HepG2 (cell line): Measurements from ENCODE around the gene ASH1L. TPM values are rescaled to one million over a fixed set of nuclear protein-coding genes. Genes with fewer than 3 reads are reported as not detected.

ENCODE experiments used
- CREM ChIP-seq, 2 experiments: sonication (generic) in 1 of 2; formaldehyde crosslinking in 1 of 2; IDR thresholded peaks; 2 replicates each; pipeline versions ENCODE4 v1.4.0 to v1.6.1; 2016 to 2020; ENCODE audit warnings: antibody characterized with exemption in 1 of 2, mild to moderate bottlenecking in 1 of 2, missing genetic modification reagents in 1 of 2
- ERF ChIP-seq: IDR thresholded peaks from 2 replicates; pipeline ENCODE4 v1.6.1; 2018; ENCODE audit warnings: missing biosample characterization, missing genetic modification reagents
- MBD4 ChIP-seq: IDR thresholded peaks from 2 replicates; pipeline ENCODE4 v1.6.1; 2012; ENCODE audit warnings: low read length, inconsistent platforms, borderline replicate concordance
- TAF1 ChIP-seq: sonication (generic); formaldehyde crosslinking; IDR thresholded peaks from 2 replicates; pipeline ENCODE4 v1.4.0; 2020; ENCODE audit warnings: missing genetic modification reagents
- ZMAT3 ChIP-seq: sonication (generic); formaldehyde crosslinking; conservative IDR thresholded peaks from 2 replicates; pipeline ENCODE4 v1.7.0; 2021; ENCODE audit warnings: missing genetic modification reagents
- ZNF10 ChIP-seq: sonication (generic); formaldehyde crosslinking; IDR thresholded peaks from 2 replicates; pipeline ENCODE4 v1.4.0; 2020; ENCODE audit warnings: mild to moderate bottlenecking, low read depth, missing genetic modification reagents, borderline replicate concordance
- ZNF12 ChIP-seq: sonication (generic); formaldehyde crosslinking; IDR thresholded peaks from 2 replicates; pipeline ENCODE4 v1.5.0; 2020; ENCODE audit warnings: missing genetic modification reagents
- ZNF274 ChIP-seq: sonication (generic); formaldehyde crosslinking; IDR thresholded peaks from 2 replicates; pipeline ENCODE4 v1.5.1; 2020; ENCODE audit warnings: mild to moderate bottlenecking, missing genetic modification reagents
- ZNF317 ChIP-seq: sonication (generic); formaldehyde crosslinking; IDR thresholded peaks from 2 replicates; pipeline ENCODE4 v1.5.0; 2020; ENCODE audit warnings: mild to moderate bottlenecking, missing genetic modification reagents
- ZNF788 ChIP-seq: sonication (generic); formaldehyde crosslinking; IDR thresholded peaks from 2 replicates; pipeline ENCODE4 v1.5.0; 2020; ENCODE audit warnings: mild to moderate bottlenecking, missing genetic modification reagents, borderline replicate concordance
- ZNF891 ChIP-seq: sonication (generic); formaldehyde crosslinking; IDR thresholded peaks from 2 replicates; pipeline ENCODE4 v1.5.0; 2020; ENCODE audit warnings: mild to moderate bottlenecking, missing genetic modification reagents
- polyA plus RNA-seq, 8 experiments: library from polyadenylated mRNA; depleted of rRNA in 3 of 8; stranded (reverse) in 7 of 8; unstranded in 1 of 8; fragments of >200 nt; fragmentation: Illumina TruSeq in 4 of 8; extraction: Trizol in 4 of 8; gene quantifications; 2 replicates each; pipeline versions ENCODE4 v1.2.1 to v1.2.3, GENCODE V29; 2011 to 2016; ENCODE audit warnings: low read depth in 4 of 8, missing spikeins in 1 of 8, mixed read lengths in 1 of 8; ENCODE audit not compliant: insufficient read depth in 1 of 8
- total RNA-seq, 5 experiments: library from RNA; depleted of rRNA; stranded (reverse); fragments of >200 nt; fragmentation: Illumina TruSeq; extraction: Trizol; gene quantifications; 2 replicates each; pipeline ENCODE4 v1.2.3, GENCODE V29; 2016; ENCODE audit warnings: low read depth in 1 of 5
- TF ChIP-seq, protein P1 (sequence below): sonication (generic); formaldehyde crosslinking; IDR thresholded peaks from 2 replicates; pipeline ENCODE4 v1.4.0; 2020; ENCODE audit warnings: missing genetic modification reagents, borderline replicate concordance
- TF ChIP-seq, protein P2 (sequence below): sonication (generic); formaldehyde crosslinking; IDR thresholded peaks from 2 replicates; pipeline ENCODE4 v1.4.0; 2020; ENCODE audit warnings: missing genetic modification reagents, borderline replicate concordance
- TF ChIP-seq, protein P3 (sequence below): sonication (generic); IDR thresholded peaks from 2 replicates; pipeline ENCODE4 v1.6.1; 2016; ENCODE audit warnings: low read depth, borderline replicate concordance
- TF ChIP-seq, protein P4 (sequence below): sonication (generic); formaldehyde crosslinking; IDR thresholded peaks from 2 replicates; pipeline ENCODE4 v1.4.0; 2020; ENCODE audit warnings: missing genetic modification reagents
- TF ChIP-seq, protein P5 (sequence below): IDR thresholded peaks from 2 replicates; pipeline ENCODE4 v1.6.1; 2016; ENCODE audit warnings: missing genetic modification reagents, missing compliant biosample characterization
- TF ChIP-seq, protein P6 (sequence below): sonication (generic); formaldehyde crosslinking; IDR thresholded peaks from 2 replicates; pipeline ENCODE4 v1.5.1; 2020; ENCODE audit warnings: missing genetic modification reagents, mild to moderate bottlenecking, borderline replicate concordance
- TF ChIP-seq, protein P7 (sequence below): fragments of 450-650 bp; IDR thresholded peaks from 2 replicates; pipeline ENCODE4 v1.6.1; 2016
- TF ChIP-seq, protein P8 (sequence below): sonication (generic); formaldehyde crosslinking; IDR thresholded peaks from 2 replicates; pipeline ENCODE4 v1.5.0; 2020; ENCODE audit warnings: missing genetic modification reagents, mild to moderate bottlenecking, borderline replicate concordance

The ASH1L gene
- total and polyA plus RNA-seq, 2 of the 13 experiments (the other 11 are each of a cell fraction or from before 2014, with no cell fraction given) = 10.2 to 15.3 TPM

DNA sequence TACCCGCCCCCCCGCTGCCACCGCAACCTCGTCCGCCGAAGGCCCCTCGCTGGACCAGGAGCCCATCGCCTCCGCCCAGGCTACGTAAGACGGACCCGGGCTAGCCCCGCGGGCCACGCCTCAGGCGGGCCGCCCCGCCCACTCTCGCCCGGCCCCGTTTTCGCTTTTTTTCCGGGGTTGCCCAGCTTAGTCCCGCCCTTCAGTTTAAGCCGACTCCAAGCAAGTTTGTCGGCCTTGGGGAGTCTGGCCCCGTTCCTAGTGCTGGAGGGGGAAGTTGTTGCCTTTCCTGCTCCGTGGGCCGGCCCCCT, 238.9 kb downstream of the ASH1L start (continued):
- TF ChIP-seq ZNF891 (CRISPR knock-in tag) (no peak), ZNF274 (no peak), ZNF317 (CRISPR knock-in tag) (no peak), ZNF10 (CRISPR knock-in tag) (no peak), CREM (IDR thresholded peaks at IDR 0.05) (0 out of 2 replicates have a peak, but pooled peaks have one; percentile 19), CREM (CRISPR knock-in tag; IDR thresholded peaks at IDR 0.05) (no peak), ZNF12 (CRISPR knock-in tag) (no peak), ERF (CRISPR knock-in tag) (0 out of 2 replicates have a peak, but pooled peaks have one; percentile 13), ZMAT3 (0 out of 2 replicates have a peak, but pooled peaks have one; percentile 7), TAF1 (CRISPR knock-in tag) (no peak), ZNF788 (CRISPR knock-in tag) (no peak), MBD4 (no peak)
- TF ChIP-seq, protein P1, sequence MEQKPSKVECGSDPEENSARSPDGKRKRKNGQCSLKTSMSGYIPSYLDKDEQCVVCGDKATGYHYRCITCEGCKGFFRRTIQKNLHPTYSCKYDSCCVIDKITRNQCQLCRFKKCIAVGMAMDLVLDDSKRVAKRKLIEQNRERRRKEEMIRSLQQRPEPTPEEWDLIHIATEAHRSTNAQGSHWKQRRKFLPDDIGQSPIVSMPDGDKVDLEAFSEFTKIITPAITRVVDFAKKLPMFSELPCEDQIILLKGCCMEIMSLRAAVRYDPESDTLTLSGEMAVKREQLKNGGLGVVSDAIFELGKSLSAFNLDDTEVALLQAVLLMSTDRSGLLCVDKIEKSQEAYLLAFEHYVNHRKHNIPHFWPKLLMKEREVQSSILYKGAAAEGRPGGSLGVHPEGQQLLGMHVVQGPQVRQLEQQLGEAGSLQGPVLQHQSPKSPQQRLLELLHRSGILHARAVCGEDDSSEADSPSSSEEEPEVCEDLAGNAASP (CRISPR knock-in tag) = no peak
- TF ChIP-seq, protein P2, sequence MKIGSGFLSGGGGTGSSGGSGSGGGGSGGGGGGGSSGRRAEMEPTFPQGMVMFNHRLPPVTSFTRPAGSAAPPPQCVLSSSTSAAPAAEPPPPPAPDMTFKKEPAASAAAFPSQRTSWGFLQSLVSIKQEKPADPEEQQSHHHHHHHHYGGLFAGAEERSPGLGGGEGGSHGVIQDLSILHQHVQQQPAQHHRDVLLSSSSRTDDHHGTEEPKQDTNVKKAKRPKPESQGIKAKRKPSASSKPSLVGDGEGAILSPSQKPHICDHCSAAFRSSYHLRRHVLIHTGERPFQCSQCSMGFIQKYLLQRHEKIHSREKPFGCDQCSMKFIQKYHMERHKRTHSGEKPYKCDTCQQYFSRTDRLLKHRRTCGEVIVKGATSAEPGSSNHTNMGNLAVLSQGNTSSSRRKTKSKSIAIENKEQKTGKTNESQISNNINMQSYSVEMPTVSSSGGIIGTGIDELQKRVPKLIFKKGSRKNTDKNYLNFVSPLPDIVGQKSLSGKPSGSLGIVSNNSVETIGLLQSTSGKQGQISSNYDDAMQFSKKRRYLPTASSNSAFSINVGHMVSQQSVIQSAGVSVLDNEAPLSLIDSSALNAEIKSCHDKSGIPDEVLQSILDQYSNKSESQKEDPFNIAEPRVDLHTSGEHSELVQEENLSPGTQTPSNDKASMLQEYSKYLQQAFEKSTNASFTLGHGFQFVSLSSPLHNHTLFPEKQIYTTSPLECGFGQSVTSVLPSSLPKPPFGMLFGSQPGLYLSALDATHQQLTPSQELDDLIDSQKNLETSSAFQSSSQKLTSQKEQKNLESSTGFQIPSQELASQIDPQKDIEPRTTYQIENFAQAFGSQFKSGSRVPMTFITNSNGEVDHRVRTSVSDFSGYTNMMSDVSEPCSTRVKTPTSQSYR (CRISPR knock-in tag) = no peak
- TF ChIP-seq, protein P3, sequence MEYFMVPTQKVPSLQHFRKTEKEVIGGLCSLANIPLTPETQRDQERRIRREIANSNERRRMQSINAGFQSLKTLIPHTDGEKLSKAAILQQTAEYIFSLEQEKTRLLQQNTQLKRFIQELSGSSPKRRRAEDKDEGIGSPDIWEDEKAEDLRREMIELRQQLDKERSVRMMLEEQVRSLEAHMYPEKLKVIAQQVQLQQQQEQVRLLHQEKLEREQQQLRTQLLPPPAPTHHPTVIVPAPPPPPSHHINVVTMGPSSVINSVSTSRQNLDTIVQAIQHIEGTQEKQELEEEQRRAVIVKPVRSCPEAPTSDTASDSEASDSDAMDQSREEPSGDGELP = no peak
- TF ChIP-seq, protein P4, sequence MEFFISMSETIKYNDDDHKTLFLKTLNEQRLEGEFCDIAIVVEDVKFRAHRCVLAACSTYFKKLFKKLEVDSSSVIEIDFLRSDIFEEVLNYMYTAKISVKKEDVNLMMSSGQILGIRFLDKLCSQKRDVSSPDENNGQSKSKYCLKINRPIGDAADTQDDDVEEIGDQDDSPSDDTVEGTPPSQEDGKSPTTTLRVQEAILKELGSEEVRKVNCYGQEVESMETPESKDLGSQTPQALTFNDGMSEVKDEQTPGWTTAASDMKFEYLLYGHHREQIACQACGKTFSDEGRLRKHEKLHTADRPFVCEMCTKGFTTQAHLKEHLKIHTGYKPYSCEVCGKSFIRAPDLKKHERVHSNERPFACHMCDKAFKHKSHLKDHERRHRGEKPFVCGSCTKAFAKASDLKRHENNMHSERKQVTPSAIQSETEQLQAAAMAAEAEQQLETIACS (CRISPR knock-in tag) = no peak
- TF ChIP-seq, protein P5, sequence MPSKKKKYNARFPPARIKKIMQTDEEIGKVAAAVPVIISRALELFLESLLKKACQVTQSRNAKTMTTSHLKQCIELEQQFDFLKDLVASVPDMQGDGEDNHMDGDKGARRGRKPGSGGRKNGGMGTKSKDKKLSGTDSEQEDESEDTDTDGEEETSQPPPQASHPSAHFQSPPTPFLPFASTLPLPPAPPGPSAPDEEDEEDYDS (CRISPR knock-in tag) = 0 out of 2 replicates have a peak, but pooled peaks have one; percentile 6
- TF ChIP-seq, protein P6, sequence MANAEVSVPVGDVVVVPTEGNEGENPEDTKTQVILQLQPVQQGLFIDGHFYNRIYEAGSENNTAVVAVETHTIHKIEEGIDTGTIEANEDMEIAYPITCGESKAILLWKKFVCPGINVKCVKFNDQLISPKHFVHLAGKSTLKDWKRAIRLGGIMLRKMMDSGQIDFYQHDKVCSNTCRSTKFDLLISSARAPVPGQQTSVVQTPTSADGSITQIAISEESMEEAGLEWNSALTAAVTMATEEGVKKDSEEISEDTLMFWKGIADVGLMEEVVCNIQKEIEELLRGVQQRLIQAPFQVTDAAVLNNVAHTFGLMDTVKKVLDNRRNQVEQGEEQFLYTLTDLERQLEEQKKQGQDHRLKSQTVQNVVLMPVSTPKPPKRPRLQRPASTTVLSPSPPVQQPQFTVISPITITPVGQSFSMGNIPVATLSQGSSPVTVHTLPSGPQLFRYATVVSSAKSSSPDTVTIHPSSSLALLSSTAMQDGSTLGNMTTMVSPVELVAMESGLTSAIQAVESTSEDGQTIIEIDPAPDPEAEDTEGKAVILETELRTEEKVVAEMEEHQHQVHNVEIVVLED (CRISPR knock-in tag) = peak; percentile 3; the same call in 1 of the 2 replicates
- TF ChIP-seq, protein P7, sequence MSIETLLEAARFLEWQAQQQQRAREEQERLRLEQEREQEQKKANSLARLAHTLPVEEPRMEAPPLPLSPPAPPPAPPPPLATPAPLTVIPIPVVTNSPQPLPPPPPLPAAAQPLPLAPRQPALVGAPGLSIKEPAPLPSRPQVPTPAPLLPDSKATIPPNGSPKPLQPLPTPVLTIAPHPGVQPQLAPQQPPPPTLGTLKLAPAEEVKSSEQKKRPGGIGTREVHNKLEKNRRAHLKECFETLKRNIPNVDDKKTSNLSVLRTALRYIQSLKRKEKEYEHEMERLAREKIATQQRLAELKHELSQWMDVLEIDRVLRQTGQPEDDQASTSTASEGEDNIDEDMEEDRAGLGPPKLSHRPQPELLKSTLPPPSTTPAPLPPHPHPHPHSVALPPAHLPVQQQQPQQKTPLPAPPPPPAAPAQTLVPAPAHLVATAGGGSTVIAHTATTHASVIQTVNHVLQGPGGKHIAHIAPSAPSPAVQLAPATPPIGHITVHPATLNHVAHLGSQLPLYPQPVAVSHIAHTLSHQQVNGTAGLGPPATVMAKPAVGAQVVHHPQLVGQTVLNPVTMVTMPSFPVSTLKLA = no peak
- TF ChIP-seq, protein P8, sequence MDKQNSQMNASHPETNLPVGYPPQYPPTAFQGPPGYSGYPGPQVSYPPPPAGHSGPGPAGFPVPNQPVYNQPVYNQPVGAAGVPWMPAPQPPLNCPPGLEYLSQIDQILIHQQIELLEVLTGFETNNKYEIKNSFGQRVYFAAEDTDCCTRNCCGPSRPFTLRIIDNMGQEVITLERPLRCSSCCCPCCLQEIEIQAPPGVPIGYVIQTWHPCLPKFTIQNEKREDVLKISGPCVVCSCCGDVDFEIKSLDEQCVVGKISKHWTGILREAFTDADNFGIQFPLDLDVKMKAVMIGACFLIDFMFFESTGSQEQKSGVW (CRISPR knock-in tag) = no peak
